ENCODE results near the gene LRPAP1. TPM values are rescaled to one million over a fixed set of nuclear protein-coding genes. Genes with fewer than 3 reads are reported as not detected.

The LRPAP1 gene
- total RNA-seq, 1 experiment from 2014 or later: 110 TPM

DNA sequence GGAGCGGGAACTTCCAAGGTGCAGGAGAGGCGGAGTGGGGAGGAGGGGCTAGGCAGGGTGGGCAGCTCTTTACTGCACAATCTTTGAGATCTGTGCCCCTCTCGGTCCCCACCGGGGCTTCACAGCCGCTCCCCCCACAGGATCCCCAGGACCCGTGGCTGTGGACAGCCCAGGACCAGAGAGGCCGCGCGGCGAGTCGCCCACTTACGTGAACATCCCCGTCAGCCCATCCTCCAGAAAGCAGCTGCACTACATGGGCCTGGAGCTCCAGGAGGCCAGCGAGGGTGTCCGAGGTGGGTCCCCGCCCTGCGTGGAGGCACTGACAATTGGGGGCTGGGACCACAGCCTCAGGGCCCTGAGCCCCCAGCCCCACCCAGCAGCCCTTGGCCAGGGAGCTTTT lies 32.1 kb downstream of the LRPAP1 start:
- H3K4me3 ChIP-seq (ENCODE audit: low read depth in 2 of 2, low read length in 2 of 2): no peak overlapping the region
- no peaks in the 10 kb centered on the region for H3K27me3 ChIP-seq (ENCODE audit: control insufficient read depth, insufficient read depth, low read length)
- no TSS peak for BruUV-seq (replicated peaks)
- TF ChIP-seq SIN3A (IDR thresholded peaks at IDR 0.05; ENCODE audit: borderline replicate concordance, insufficient read depth, low read depth, low read length) (no peak), REST (IDR thresholded peaks at IDR 0.05; ENCODE audit: insufficient read depth in 1 of 2, low read depth in 2 of 2, low read length in 1 of 2) (no peak), TCF7L2 (IDR thresholded peaks at IDR 0.05; ENCODE audit: low read depth, low read length) (no peak), POLR2AphosphoS5 (IDR thresholded peaks at IDR 0.05; ENCODE audit: low read depth, low read length) (no peak)
- TF ChIP-seq, protein P1, sequence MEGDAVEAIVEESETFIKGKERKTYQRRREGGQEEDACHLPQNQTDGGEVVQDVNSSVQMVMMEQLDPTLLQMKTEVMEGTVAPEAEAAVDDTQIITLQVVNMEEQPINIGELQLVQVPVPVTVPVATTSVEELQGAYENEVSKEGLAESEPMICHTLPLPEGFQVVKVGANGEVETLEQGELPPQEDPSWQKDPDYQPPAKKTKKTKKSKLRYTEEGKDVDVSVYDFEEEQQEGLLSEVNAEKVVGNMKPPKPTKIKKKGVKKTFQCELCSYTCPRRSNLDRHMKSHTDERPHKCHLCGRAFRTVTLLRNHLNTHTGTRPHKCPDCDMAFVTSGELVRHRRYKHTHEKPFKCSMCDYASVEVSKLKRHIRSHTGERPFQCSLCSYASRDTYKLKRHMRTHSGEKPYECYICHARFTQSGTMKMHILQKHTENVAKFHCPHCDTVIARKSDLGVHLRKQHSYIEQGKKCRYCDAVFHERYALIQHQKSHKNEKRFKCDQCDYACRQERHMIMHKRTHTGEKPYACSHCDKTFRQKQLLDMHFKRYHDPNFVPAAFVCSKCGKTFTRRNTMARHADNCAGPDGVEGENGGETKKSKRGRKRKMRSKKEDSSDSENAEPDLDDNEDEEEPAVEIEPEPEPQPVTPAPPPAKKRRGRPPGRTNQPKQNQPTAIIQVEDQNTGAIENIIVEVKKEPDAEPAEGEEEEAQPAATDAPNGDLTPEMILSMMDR (IDR thresholded peaks at IDR 0.05): no peak
- H3K36me3 ChIP-seq (ENCODE audit: control insufficient read depth, insufficient read depth, low read length): no peaks in the 10 kb centered on the region
- no peak overlapping the region for H3K27ac ChIP-seq (ENCODE audit: low read length)
- intact Hi-C loops (cut with micrococcal nuclease; ENCODE audit: unreplicated experiment) (no loop called here), in situ Hi-C loops (cut with HindIII; ENCODE audit: low pct_unique_long_range_greater_than_20kb, low sequenced_read_pairs) (no loop called here)
- POLR2A ChIA-PET: no interaction called here
- DNase-seq (ENCODE audit: low read depth, low spot score) (no peak), ATAC-seq (no peak)
- H3K9me3 ChIP-seq (ENCODE audit: control insufficient read depth, insufficient read depth, low read depth, low read length): no peaks in the 10 kb centered on the region
- CTCF ChIA-PET: no interaction called here
- H3K4me1 ChIP-seq (ENCODE audit: control insufficient read depth, insufficient read depth, low read length): no peaks in the 10 kb centered on the region

DNA sequence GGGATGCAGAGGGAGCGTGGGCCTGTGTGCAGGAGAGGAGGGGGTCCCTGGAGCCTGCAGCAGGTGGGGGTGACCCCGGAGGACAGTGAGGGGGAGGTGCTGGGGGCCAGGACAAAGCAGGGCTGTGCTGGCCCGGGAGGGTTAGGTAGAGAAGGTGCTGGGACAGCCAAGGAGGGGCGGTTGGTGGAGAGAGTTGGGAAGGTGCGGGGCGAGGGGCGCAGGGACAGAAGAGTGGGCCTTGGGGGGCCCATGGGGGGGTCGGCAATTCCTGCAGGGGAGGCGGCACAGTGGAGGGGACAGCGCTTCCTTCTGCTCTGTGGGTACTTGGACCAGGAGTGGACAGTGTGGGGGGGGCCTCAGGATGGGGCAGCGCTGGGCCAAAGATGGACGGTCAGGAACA lies 32.5 kb downstream of the LRPAP1 start:
- no peaks in the 10 kb centered on the region for H3K9me3 ChIP-seq (ENCODE audit: control insufficient read depth, insufficient read depth, low read depth, low read length)
- intact Hi-C loops (cut with micrococcal nuclease; ENCODE audit: unreplicated experiment) (no loop called here), in situ Hi-C loops (cut with HindIII; ENCODE audit: low pct_unique_long_range_greater_than_20kb, low sequenced_read_pairs) (no loop called here)
- no peaks in the 10 kb centered on the region for H3K4me1 ChIP-seq (ENCODE audit: control insufficient read depth, insufficient read depth, low read length)
- no peaks in the 10 kb centered on the region for H3K27me3 ChIP-seq (ENCODE audit: control insufficient read depth, insufficient read depth, low read length)
- BruUV-seq (replicated peaks): no TSS peak
- no peak overlapping the region for H3K27ac ChIP-seq (ENCODE audit: low read length)
- H3K36me3 ChIP-seq (ENCODE audit: control insufficient read depth, insufficient read depth, low read length): no peaks in the 10 kb centered on the region
- H3K4me3 ChIP-seq (ENCODE audit: low read depth in 2 of 2, low read length in 2 of 2): no peak overlapping the region
- ChIA-PET CTCF (no interaction called here), POLR2A (no interaction called here)
- DNase-seq (ENCODE audit: low read depth, low spot score) (no peak), ATAC-seq (no peak)
- TF ChIP-seq REST (IDR thresholded peaks at IDR 0.05; ENCODE audit: insufficient read depth in 1 of 2, low read depth in 2 of 2, low read length in 1 of 2) (no peak), TCF7L2 (IDR thresholded peaks at IDR 0.05; ENCODE audit: low read depth, low read length) (no peak), SIN3A (IDR thresholded peaks at IDR 0.05; ENCODE audit: borderline replicate concordance, insufficient read depth, low read depth, low read length) (no peak), POLR2AphosphoS5 (IDR thresholded peaks at IDR 0.05; ENCODE audit: low read depth, low read length) (no peak)
- TF ChIP-seq, protein P1 (IDR thresholded peaks at IDR 0.05): no peak

Measured in Panc1 (cell line).